A673 (cell line): Measurements from ENCODE around the gene SSBP4. TPM values are rescaled to one million over a fixed set of nuclear protein-coding genes. Genes with fewer than 3 reads are reported as not detected.

Experiments
- BruUV-seq: library from RNA; stranded (reverse); fragments of 400-500 nt; replicated peaks from 2 replicates; lab custom pipeline; 2021; lab: Mats Ljungman, UMichigan
- CTCF ChIA-PET: fragments of 300-600 bp; sonication (Branson Sonifier 250); formaldehyde crosslinking; loops from one replicate; lab custom pipeline; 2022; ENCODE audit warnings: antibody characterized with exemption; lab: Charles Lee
- POLR2A ChIA-PET: fragments of 300-600 bp; sonication (Branson Sonifier 250); formaldehyde crosslinking; loops from one replicate; lab custom pipeline; 2022; ENCODE audit warnings: antibody characterized with exemption; ENCODE audit not compliant: low non-redundant PET; lab: Charles Lee
- DNase-seq: peaks from one replicate; pipeline ENCODE4 v3.0.0-alpha.2; 2015; ENCODE audit warnings: low spot score
- H3K27ac ChIP-seq: fragments of 200-600 bp; sonication (generic); 2 replicates; pipeline ENCODE4 v1.5.1; 2016; ENCODE audit warnings: mixed run types, low read depth, mild to moderate bottlenecking, mixed read lengths, antibody characterized with exemption, low read length; ENCODE audit not compliant: poor library complexity, severe bottlenecking
- H3K27me3 ChIP-seq: fragments of 200-600 bp; sonication (generic); replicated peaks from 2 replicates; pipeline ENCODE4 v1.6.1; 2017; ENCODE audit warnings: mixed run types, low read depth, mild to moderate bottlenecking, mixed read lengths, antibody characterized with exemption, low read length; ENCODE audit not compliant: insufficient read depth, poor library complexity
- H3K36me3 ChIP-seq: fragments of 200-600 bp; sonication (generic); 2 replicates; pipeline ENCODE4 v1.6.1; 2016; ENCODE audit warnings: mixed run types, mild to moderate bottlenecking, mixed read lengths, antibody characterized with exemption, low read length; ENCODE audit not compliant: insufficient read depth, poor library complexity, severe bottlenecking
- H3K4me1 ChIP-seq: fragments of 200-600 bp; sonication (generic); 2 replicates; pipeline ENCODE4 v1.6.1; 2017; ENCODE audit warnings: mixed run types, mild to moderate bottlenecking, mixed read lengths, antibody characterized with exemption, low read length; ENCODE audit not compliant: insufficient read depth, poor library complexity, severe bottlenecking
- H3K4me3 ChIP-seq: fragments of 200-600 bp; sonication (generic); 2 replicates; pipeline ENCODE4 v1.5.1; 2016; ENCODE audit warnings: low read depth, mixed run types, mild to moderate bottlenecking, mixed read lengths, low read length; ENCODE audit not compliant: poor library complexity, severe bottlenecking
- H3K9me3 ChIP-seq: fragments of 200-600 bp; sonication (generic); 2 replicates; pipeline ENCODE4 v1.6.1; 2016; ENCODE audit warnings: mixed run types, low read depth, mild to moderate bottlenecking, mixed read lengths, antibody characterized with exemption, low read length; ENCODE audit not compliant: poor library complexity, severe bottlenecking
- CTCF ChIP-seq: fragments of 300-800, 200-600 bp; sonication (generic); conservative IDR thresholded peaks from 2 replicates; pipeline ENCODE4 v1.5.1; 2017; ENCODE audit warnings: low read depth, mild to moderate bottlenecking, antibody characterized with exemption, low read length, moderate library complexity, mixed read lengths
- EZH2 ChIP-seq: fragments of 200-600 bp; sonication (generic); IDR thresholded peaks from 2 replicates; pipeline ENCODE4 v1.6.1; 2017; ENCODE audit warnings: borderline replicate concordance, low read depth, mild to moderate bottlenecking, mixed read lengths, antibody characterized with exemption, low read length; ENCODE audit not compliant: poor library complexity, severe bottlenecking
- intact Hi-C: fragments of 100-400 bp; cut with micrococcal nuclease; formaldehyde crosslinking; loops from one replicate; pipeline ENCODE4 v1.10.0; 2022; ENCODE audit not compliant: unreplicated experiment
- total RNA-seq: library from RNA; stranded (reverse); gene quantifications from 2 replicates; pipeline ENCODE4 v1.2.3, GENCODE V29; 2021

The SSBP4 gene
- total RNA-seq, 1 experiment from 2014 or later = 248 TPM

GRCh38 chr19:18386543-18387271, 32.5 kb upstream of the SSBP4 start:
- BruUV-seq = no TSS peak
- intact Hi-C loops = no loop called here

GRCh38 chr19:18388100-18388959, 30.9 kb upstream of the SSBP4 start:
- Histone ChIP-seq H3K36me3 (no peaks in the 10 kb centered on the region), H3K4me1 (peaks cover 26% of the 10 kb centered on the region), H3K27ac (no peak overlapping the region), H3K9me3 (no peaks in the 10 kb centered on the region), H3K4me3 (peak overlapping the region; percentile 43), H3K27me3 (no peaks in the 10 kb centered on the region)
- peak; percentile 84 for DNase-seq
- CTCF ChIA-PET = interaction anchor here (0.6 to 1.8 kb wide), 16 partner anchors 8 to 686 kb away, joined by 3 to 12 read pairs (median 4); no protein-coding TSS in a partner anchor
- intact Hi-C loops = no loop called here
- no TSS peak for BruUV-seq
- POLR2A ChIA-PET = interaction anchor here (0.6 kb wide), 1 partner anchor 51 kb away, joined by 13 read pairs; no protein-coding TSS in a partner anchor
- peak; percentile 99 for TF ChIP-seq CTCF
- TF ChIP-seq EZH2 = no peak

More at GRCh38 chr19:18386543-18387271, 32.5 kb upstream of the SSBP4 start:
- Histone ChIP-seq H3K27ac (peak overlapping the region; percentile 39), H3K36me3 (no peaks in the 10 kb centered on the region), H3K4me1 (peaks cover 26% of the 10 kb centered on the region), H3K27me3 (no peaks in the 10 kb centered on the region), H3K9me3 (no peaks in the 10 kb centered on the region), H3K4me3 (no peak overlapping the region)
- ChIA-PET CTCF (interaction anchor here (1.8 kb wide), 1 partner anchor 107 kb away, joined by 4 read pairs; no protein-coding TSS in a partner anchor), POLR2A (interaction anchor here (0.5 kb wide), 1 partner anchor 30 kb away, joined by 7 read pairs; no protein-coding TSS in a partner anchor)
- no peak for TF ChIP-seq EZH2
- TF ChIP-seq CTCF = no peak
- peak; percentile 37 for DNase-seq

- intact Hi-C loops = no loop called here
- ChIA-PET CTCF (interaction anchor here (0.6 to 1.7 kb wide), 5 partner anchors 9 to 234 kb away, joined by 3 to 12 read pairs (median 5); no protein-coding TSS in a partner anchor), POLR2A (interaction anchor here (0.6 kb wide), 1 partner anchor 108 kb away, joined by 3 read pairs; no protein-coding TSS in a partner anchor)
- H3K27ac ChIP-seq = no peak overlapping the region
- no TSS peak for BruUV-seq
- H3K27me3 ChIP-seq = no peaks in the 10 kb centered on the region
- peaks cover 26% of the 10 kb centered on the region for H3K4me1 ChIP-seq
- no peak for TF ChIP-seq EZH2
- no peak for TF ChIP-seq CTCF
- H3K4me3 ChIP-seq = peak overlapping the region; percentile 43
- no peaks in the 10 kb centered on the region for H3K36me3 ChIP-seq
- DNase-seq = no peak
- H3K9me3 ChIP-seq = no peaks in the 10 kb centered on the region
Observed at GRCh38 chr19:18388960-18389725, 30.1 kb upstream of the SSBP4 start.
